ENCODE data around the gene NDUFA8.
A peak's percentile ranks its signal among the peaks of the same experiment; 100 is the strongest.

NDUFA8 gene

DNA sequence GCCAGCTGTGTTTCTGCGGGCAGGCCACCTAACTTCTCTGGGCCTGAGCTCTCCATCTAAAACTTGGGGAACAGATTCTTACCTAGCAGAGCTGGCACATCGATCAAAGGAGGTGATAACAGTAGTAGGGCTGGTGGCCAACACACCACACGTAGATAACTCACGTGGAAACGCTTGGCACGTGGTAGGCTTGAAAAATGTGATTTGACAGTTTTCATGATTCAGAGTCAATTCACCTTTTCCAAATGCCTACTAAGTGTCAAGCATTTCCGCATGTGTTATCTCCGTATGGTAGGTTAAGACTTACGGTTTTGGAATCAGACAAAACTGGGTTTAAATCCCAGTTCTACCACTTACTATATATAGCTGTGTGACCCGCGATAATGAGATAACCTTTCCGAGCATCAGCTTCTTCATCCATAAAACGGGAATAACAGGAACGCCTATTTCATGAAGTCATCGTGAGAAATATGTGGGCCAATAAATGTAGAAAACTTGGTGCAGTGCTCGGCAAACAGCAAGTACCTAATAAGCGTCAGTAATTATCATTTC, 25.5 kb downstream of the NDUFA8 start:
- no peak for DNase-seq

DNA sequence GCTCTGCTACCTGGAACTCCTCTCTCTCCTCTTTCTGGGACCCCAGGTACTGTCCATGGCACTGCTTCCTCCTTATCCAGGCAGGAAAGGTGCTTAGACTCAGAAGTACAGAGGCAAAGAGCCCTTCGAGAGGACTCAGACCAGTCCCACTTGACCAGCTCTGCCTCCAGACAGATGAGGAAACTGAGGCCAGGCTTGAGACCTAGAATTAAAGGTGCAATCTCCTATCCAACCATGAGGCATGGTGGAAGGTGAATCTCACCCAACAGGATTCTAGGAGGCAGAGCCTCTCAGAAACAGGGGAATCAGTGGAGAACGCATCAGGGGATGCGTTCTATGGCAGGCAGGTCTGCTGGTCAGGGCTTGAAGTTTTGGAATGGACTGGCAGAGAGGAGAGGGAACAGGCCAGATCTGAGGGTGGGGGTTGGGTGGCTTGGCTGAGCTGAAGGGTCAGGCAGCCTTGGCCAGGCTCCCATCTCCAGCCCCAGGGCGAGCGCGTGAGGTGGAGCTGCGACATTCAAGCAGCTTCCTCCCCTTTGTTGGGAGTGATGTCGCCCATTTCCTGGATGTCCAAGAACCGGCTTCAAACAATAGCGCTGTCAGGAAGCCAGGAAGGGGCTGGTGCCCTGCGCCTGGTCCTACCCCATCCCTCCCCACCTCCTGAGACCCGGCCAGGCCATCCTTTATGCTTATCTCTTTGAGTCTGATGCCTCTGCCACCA, 26.2 kb downstream of the NDUFA8 start:
- no peak for DNase-seq

DNA sequence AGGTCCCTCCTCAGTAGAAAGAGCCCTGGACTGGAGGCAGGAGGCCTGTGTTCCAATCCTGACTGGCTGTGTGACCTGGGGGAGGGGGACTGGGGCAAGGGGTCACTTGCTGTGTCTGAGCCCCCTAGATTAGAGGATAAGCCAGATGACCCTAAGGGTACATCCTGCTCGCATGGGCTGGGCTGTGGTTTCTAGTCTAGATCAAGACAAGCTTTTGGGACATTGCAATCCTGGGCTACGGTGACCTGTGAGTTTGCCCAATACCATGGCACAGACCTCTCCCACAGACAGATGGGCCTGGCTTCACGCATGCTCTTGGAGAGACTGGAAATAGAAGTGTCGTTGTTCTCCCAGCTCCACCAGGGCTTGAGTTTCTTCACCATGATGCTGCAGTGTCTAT, 27.0 kb downstream of the NDUFA8 start:
- no peak for DNase-seq

- DNase-seq = no peak
These were observed 28.1 kb downstream of the NDUFA8 start for GRCh38 chr9:122131401-122132001.

DNA sequence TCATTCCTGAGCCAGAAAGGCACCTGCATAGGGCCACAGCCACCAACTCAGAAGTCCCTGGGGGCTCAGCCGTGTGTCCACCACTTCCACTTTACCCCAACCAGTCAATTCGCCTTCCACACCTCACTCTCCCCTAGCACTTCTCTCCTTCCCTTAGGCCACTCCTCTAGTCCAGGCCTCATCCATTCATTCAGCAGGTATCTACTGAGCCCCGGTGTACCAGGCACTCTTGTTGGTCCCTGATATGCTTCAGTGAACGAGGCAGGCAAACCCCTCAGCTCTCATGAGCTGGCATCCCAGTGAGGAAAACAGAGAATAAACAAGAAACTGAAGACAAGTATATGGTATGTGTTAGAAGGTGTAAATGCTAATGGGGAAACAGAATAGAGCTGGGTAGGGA, 28.7 kb downstream of the NDUFA8 start:
- no peak for DNase-seq

- DNase-seq = no peak
These were observed 29.6 kb downstream of the NDUFA8 start for GRCh38 chr9:122129969-122130368.

DNA sequence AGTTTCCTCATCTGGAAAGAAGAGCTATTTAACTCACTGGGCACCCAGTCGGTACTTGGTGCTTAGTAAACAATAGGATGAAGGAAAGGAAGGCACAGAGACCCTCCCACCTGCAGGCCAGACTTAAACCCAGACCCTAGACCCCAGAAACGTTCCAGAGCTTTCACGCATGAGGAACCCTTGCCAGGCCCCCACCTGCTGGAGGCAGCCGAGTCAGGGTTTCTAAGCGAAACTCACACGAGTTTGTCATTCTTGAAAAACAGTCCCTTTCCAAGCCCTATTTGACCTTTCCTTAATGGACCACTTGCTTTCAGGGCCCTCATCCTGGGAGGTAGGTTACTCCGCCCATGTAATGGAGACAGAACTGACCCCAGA, 30.6 kb downstream of the NDUFA8 start:
- no peak for DNase-seq

- no peak for DNase-seq
These were observed 31.3 kb downstream of the NDUFA8 start for GRCh38 chr9:122128007-122128968.

DNA sequence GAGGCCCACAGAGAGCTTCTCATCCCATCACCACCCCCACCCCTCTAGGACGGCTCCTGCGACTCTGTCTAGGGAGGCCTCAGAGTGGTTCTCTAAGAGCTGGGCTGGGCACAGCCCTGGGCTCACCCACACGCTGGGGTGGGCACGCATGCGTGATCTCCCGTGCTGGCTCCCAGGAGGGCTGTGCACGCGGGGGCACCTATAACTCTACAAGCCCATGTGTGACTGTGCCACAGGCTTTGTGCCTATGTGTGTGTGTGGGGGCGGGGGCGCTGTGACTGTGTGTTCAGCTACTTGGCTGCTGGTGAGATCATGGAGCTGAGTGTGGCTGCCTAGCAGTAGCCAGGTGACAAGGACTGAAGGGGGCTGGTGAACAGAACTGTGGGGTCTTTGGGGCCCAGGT, 32.2 kb downstream of the NDUFA8 start:
- no peak for DNase-seq

DNA sequence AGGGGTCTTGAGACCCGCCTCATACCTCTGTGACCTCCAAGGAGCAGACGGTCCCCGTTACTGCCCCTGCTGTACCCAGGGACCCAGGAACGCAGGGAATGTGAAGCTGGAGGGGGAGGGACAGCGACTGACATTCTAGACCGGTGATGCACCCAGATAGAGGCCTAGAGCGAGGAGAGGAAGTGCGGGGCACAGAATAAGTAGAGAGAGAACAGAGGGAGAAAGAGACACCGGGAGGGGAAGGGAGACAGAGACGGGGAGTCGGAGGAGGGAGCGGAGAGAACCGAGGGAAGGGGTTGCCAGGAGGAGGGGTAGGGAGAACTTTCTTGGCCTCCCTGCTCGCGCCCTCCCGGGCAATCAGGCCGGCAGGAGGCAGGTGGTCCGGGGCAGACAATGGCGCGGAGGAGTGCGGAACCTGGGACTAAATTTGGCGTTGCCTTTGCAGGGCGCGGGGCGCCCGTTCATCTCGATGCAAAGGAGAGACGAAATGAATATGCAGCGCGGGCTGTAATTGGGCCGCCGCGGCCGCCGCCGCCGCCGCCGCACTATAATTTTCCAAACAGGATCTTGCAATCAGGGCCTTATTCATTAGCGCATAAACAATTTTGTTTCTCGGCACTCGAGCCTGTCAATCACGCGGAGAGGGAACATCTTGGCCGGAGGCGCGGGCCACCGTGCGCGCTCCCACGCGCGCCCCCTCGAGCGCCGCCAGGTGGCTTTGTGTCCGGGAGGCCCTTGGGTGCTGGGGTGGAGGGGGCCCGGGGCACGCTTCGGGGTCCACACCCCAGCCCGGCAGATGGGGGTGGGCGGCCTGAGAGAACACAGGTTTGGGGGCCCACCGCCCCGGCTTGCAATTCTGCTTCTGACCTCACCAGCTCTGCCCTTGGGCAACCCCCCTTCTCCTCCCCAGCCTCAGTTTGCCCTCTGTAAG, 33.0 kb downstream of the NDUFA8 start:
- no peak for DNase-seq

GRCh38 chr9:122125509-122126330, 33.9 kb downstream of the NDUFA8 start:
- no peak for DNase-seq

GRCh38 chr9:122125158-122125508, 34.4 kb downstream of the NDUFA8 start:
- DNase-seq = peak; percentile 27

DNA sequence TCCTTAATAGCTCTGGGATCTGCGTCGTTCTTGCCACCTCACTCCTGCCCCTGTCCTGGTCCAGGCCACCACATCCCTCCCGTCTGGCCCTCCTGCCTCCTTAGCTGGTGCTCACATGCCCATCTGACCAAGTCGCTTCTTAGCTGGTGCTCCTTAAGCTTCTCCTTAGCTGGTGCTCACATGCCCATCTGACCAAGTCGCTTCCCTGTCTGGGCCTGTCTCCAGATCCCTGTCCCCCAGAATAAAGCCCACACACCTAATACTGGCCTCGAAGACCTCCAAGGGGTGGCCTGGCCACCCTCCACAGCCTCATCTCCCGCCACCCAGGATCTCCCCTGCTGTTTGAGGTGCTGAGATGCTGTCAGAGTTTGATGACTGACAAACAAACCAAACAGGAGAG, 35.1 kb downstream of the NDUFA8 start:
- DNase-seq = no peak

- no peak for DNase-seq
These were observed 35.5 kb downstream of the NDUFA8 start for GRCh38 chr9:122124048-122124447.

DNA sequence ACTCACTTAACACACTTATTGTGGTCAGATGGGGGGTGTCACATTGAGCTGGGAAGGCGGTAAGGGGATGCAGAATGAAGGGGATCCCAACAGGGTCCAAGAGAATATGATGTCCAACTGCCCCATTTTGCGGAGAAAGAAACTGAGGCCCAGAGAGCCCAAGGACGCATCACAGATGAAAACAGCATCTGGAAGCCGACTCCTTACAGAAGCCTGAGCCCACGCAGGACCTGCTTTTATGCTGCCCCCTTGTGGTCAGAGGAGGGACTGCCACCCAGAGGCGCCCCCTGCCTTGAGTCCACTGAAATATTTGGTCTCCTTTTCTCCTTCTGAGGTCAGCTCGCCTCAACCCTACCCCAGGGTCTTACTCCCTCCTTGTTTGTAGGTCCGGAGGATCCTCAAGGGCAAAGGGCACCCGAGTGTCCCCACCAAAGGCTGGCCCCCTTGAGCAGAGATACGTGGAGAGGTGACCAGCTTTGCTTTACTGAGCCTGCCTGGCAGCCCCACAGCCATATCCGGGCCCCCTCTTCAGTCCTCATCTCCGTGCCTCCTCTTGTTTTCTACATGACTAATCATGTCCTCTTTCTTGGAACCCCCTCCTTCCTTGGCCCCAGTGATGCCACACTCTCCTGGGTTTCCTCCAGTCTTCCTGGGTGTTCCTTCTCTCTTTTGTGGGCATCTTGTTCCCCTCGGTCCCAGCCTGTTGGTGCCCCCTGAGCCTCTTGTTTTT, 36.5 kb downstream of the NDUFA8 start:
- peak; percentile 12 for DNase-seq

DNA sequence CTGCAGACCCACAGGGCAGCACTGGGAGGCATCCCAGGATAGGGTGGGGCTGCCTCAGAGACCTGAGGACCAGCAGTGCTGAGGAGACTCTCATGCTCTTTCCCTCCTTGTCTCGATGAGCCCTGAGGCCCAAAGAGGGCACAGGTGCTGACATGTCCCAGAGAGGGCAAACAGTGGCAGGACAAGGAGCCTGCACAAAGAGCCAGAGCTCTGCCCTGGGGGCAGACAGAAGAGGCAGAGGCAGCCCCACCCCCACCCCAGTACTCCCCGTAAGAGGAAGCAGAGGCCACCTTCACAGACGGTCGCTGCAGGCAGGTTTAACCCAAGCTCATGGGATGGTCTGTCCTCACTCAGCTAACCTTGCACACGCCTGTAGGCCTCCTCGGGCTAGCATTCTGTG, 37.1 kb downstream of the NDUFA8 start:
- DNase-seq = no peak

GRCh38 chr9:122121931-122122330, 37.6 kb downstream of the NDUFA8 start:
- DNase-seq = no peak

- no peak for DNase-seq
These were observed 38.2 kb downstream of the NDUFA8 start for GRCh38 chr9:122121391-122121790.

DNA sequence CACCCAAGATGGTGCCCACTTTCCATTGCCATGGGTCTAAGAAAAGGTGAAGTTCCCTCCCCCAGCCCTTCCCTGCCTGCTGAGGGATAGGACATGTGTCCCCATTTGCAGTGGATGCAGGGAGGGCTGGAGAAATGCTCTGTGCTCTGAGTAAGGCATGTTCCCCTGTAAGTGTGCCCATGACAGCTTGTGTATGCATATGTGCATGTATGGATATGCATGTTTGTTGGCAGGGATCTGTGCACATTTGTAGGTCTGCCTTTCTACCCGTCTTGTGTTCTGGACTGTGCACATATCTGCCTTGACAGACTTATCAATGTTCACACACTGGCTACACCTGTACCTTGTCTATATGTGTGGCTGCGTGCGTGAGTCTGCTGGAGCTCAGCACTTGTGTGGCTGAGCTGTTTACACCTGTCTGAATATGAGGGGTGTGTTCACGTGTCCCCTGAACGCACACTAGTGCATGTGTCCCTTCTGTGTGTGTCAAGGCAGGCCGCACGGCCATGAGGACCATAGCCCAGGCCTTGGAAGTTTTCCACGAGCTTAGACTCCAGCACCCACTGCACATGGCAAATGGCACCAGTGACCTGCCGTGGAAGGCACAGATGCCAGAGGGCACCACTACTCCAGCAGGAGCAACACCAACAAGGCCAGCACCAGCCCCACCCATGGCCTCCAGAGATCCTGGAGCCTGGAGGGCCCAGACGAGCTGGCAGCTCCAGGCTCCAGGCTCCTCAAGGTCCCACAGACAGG, 39.1 kb downstream of the NDUFA8 start:
- DNase-seq = no peak

DNA sequence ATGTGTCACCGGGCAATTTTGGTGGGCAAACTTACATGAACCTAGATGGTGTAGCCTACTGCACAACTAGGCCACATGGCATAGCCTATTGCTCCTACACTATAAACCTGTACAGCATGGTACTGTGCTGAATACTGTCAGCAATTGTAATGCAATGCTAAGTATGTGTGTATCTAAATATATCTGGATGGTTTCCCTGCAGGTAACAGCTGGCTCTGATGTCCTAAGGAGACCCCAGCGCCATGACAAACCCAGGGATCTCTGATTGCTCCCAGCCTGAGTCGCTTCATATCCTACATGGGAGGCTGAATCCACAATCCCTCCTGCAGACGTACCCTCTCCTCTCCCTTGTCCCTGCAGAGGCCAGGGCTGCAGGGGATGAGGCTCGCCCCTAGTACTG, 39.9 kb downstream of the NDUFA8 start:
- no peak for DNase-seq
